Heart left ventricle (tissue), 13 donors: ENCODE measurements around the gene FANCF.

Source experiments
- CTCF ChIP-seq, 12 donors: fragments of 200-600 bp; sonication (generic) in 4 of 12; IDR thresholded peaks; one replicate each; pipeline versions ENCODE4 v1.5.0 to v1.8.0; 2018 to 2022; ENCODE audit warnings: antibody characterized with exemption in 12 of 12, mild to moderate bottlenecking in 5 of 12
- POLR2A ChIP-seq, 2 donors: fragments of 450-650 bp; IDR thresholded peaks; one replicate each; pipeline ENCODE4 v1.6.1; 2017; ENCODE audit warnings: antibody characterized with exemption in 2 of 2, mild to moderate bottlenecking in 2 of 2, moderate library complexity in 2 of 2
- donor health status: ischemic (EF 13 %, LVEDD 7.1; RV severe dilation, severe dysfunction).
- donor health status: DM: no; HTN: yes; CAD: no.
- donor health status: DM: no; HTN: no; CAD: no.
- donor health status: ischemic (EF 25% LVEDD 6.9; RV normal size, moderate dysfunction).
- donor health status: ischemic (EF 25% LVEDD 5.7; RV mildly dilated, moderate dysfunction).
- donor health status: ischemic (EF 35%, LVEDD 5.7; RV mildly dilated, moderate dysfunction).
- donor health status: nonischemic (EF 11% LVEDD 7.7; RV severe dilation, severe dysfunction).
- donor health status: DM: yes; HTN: yes; CAD: no.
- donor health status: PGD.
- donor health status: ischemic (EF 29% LVEDD 5.4; RV normal size, mild dysfunction).
- donor health status: nonischemic (EF 23%, LVEDD 6.1; RV moderate dilation, normal function).

- TF ChIP-seq CTCF (IDR thresholded peaks at IDR 0.05) (no peak), POLR2A (IDR thresholded peaks at IDR 0.05) (no peak)
Measured at GRCh38 chr11:22656130-22656529, 30.5 kb upstream of the FANCF start.
